Erythroblast (primary cell): ENCODE results near the gene KLK13.

Source experiments
- GATA1 ChIP-seq: IDR thresholded peaks from 2 replicates; pipeline ENCODE4 v1.6.1; 2011; ENCODE audit warnings: low read depth, mild to moderate bottlenecking, control low read depth, low read length, moderate library complexity
- POLR2A ChIP-seq: IDR thresholded peaks from 2 replicates; pipeline ENCODE4 v1.6.1; 2011; ENCODE audit warnings: mild to moderate bottlenecking, low read length

- TF ChIP-seq POLR2A (no peak), GATA1 (no peak)
These were observed 28.2 kb upstream of the KLK13 start for GRCh38 chr19:51093101-51093500.
